ENCODE results near the gene TNFRSF6B.
"Not testable (repeated sequence)": the region's sequence is repeated elsewhere in the genome, so short reads cannot be mapped to it uniquely, and the experiment has no call there.

TNFRSF6B gene

GRCh38 chr20:63667858-63668257 lies 28.6 kb upstream of the TNFRSF6B start:
- DNase-seq (ENCODE audit: extremely low spot score), result no peak
- TF ChIP-seq LEF1 (IDR thresholded peaks at IDR 0.05; ENCODE audit: borderline replicate concordance) (no peak), SP1 (IDR thresholded peaks at IDR 0.05) (no peak), PKNOX1 (IDR thresholded peaks at IDR 0.05) (no peak), NFRKB (IDR thresholded peaks at IDR 0.05) (no peak), HDGF (IDR thresholded peaks at IDR 0.05; ENCODE audit: borderline replicate concordance) (no peak), CTBP1 (IDR thresholded peaks at IDR 0.05; ENCODE audit: borderline replicate concordance) (no peak), BHLHE40 (IDR thresholded peaks at IDR 0.05; ENCODE audit: borderline replicate concordance) (no peak), L3MBTL2 (conservative IDR thresholded peaks at IDR 0.05) (no peak), TARDBP (IDR thresholded peaks at IDR 0.05) (no peak), FOXM1 (IDR thresholded peaks at IDR 0.05; ENCODE audit: borderline replicate concordance) (no peak), ELF4 (IDR thresholded peaks at IDR 0.05) (no peak), FOXA1 (IDR thresholded peaks at IDR 0.05) (no peak), FOXK2 (IDR thresholded peaks at IDR 0.05) (no peak), ZNF384 (IDR thresholded peaks at IDR 0.05) (no peak), SUZ12 (IDR thresholded peaks at IDR 0.05) (no peak), ARNT (IDR thresholded peaks at IDR 0.05) (no peak)
- ChIA-PET CTCF (interaction anchor here (0.6 kb wide), 1 partner anchor 132 kb away, joined by 3 read pairs; no protein-coding TSS in a partner anchor), POLR2A (interaction anchor here (2.2 kb wide), 1 partner anchor 10 kb away, joined by 7 read pairs; the partner anchor contains the start of gene RTEL1)

DNA sequence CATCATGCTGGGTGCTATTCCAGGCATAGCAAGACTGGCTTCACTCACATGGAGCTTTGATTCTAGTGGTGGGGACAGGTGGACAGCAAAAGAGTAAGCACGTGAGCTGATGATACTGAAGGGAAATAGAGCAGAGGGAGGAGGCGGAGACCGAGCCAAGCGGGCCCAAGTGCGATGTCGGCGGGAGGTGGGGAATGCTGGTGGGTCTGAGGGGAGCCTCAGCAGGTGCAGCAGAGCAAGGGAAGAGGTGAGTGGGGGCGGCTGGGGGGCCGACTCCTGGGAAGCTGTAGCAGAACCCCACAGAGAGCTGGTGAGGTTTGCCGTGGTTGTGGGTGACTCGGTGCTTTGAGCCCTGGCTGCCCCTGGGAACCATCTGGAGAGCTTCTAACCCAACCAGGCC lies 28.1 kb upstream of the TNFRSF6B start:
- POLR2A ChIA-PET, result interaction anchor here (2.2 kb wide), 1 partner anchor 10 kb away, joined by 7 read pairs; the partner anchor contains the start of gene RTEL1
- no peak for TF ChIP-seq ZNF384 (IDR thresholded peaks at IDR 0.05)
- TF ChIP-seq L3MBTL2 (conservative IDR thresholded peaks at IDR 0.05), result no peak
- no peak for TF ChIP-seq TARDBP (IDR thresholded peaks at IDR 0.05)
- no peak for TF ChIP-seq SP1 (IDR thresholded peaks at IDR 0.05)
- no peak for TF ChIP-seq HDGF (IDR thresholded peaks at IDR 0.05; ENCODE audit: borderline replicate concordance)
- no peak for TF ChIP-seq ELF4 (IDR thresholded peaks at IDR 0.05)
- TF ChIP-seq PKNOX1 (IDR thresholded peaks at IDR 0.05), result no peak
- TF ChIP-seq FOXM1 (IDR thresholded peaks at IDR 0.05; ENCODE audit: borderline replicate concordance), result no peak
- no peak for TF ChIP-seq ARNT (IDR thresholded peaks at IDR 0.05)
- no peak for TF ChIP-seq CTBP1 (IDR thresholded peaks at IDR 0.05; ENCODE audit: borderline replicate concordance)
- TF ChIP-seq NFRKB (IDR thresholded peaks at IDR 0.05), result no peak
- DNase-seq (ENCODE audit: extremely low spot score), result no peak
- CTCF ChIA-PET, result no interaction called here

DNA sequence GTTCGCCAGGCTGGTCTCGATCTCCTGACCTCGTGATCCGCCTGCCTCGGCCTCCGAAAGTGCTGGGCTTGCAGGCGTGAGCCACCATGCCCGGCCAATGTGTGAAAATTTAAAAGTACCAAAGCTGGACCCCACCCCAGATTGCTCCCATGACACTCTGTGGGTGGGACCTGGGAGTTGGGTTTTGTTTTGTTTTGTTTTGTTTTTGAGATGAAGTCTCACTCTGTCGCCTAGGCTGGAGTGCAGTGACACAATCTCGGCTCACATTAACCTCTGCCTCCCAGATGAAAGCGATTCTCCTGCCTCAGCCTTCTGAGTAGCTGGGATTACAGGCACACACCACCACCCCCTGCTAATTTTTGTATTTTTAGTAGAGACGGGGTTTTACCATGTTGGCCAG lies 24.8 kb upstream of the TNFRSF6B start:
- CTCF ChIA-PET; DNase-seq (ENCODE audit: extremely low spot score): not testable (repeated sequence)
- POLR2A ChIA-PET, result interaction anchor here (0.9 kb wide), 1 partner anchor 14 kb away, joined by 3 read pairs; no protein-coding TSS in a partner anchor

DNA sequence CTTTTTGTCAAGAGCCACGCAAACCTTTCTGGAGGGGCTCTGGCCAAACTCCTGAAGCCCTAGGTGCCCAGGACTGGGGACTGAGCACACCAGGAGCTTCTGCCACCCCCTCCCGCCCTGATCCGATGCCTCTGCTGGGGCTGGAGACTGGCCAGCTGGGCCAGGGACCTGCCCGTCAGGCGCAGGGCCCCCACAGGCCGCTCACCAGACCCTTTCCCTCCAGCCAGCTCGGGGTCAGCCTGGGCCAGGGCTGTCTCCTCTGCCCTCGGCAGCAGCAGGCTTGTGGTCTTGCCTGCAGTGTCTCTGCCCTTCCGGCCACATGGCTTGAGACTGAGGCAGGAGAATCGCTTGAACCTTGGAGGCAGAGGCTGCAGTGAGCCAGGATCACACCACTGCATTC lies 23.8 kb upstream of the TNFRSF6B start:
- DNase-seq (ENCODE audit: extremely low spot score), result no peak
- POLR2A ChIA-PET, result interaction anchor here (0.9 kb wide), 1 partner anchor 15 kb away, joined by 3 read pairs; no protein-coding TSS in a partner anchor
- TF ChIP-seq TARDBP (IDR thresholded peaks at IDR 0.05) (no peak), ELF4 (IDR thresholded peaks at IDR 0.05) (no peak), L3MBTL2 (conservative IDR thresholded peaks at IDR 0.05) (no peak), HDGF (IDR thresholded peaks at IDR 0.05; ENCODE audit: borderline replicate concordance) (no peak), LEF1 (IDR thresholded peaks at IDR 0.05; ENCODE audit: borderline replicate concordance) (no peak), BHLHE40 (IDR thresholded peaks at IDR 0.05; ENCODE audit: borderline replicate concordance) (no peak), CTBP1 (IDR thresholded peaks at IDR 0.05; ENCODE audit: borderline replicate concordance) (no peak), SUZ12 (IDR thresholded peaks at IDR 0.05) (no peak), SP1 (IDR thresholded peaks at IDR 0.05) (no peak), FOXA1 (IDR thresholded peaks at IDR 0.05) (no peak), FOXK2 (IDR thresholded peaks at IDR 0.05) (no peak), FOXM1 (IDR thresholded peaks at IDR 0.05; ENCODE audit: borderline replicate concordance) (no peak), PKNOX1 (IDR thresholded peaks at IDR 0.05) (no peak), ARNT (IDR thresholded peaks at IDR 0.05) (no peak), ZNF384 (IDR thresholded peaks at IDR 0.05) (no peak), NFRKB (IDR thresholded peaks at IDR 0.05) (no peak)
- CTCF ChIA-PET, result no interaction called here

GRCh38 chr20:63673951-63674350 lies 22.5 kb upstream of the TNFRSF6B start:
- no peak for DNase-seq (ENCODE audit: extremely low spot score)
- ChIA-PET POLR2A (no interaction called here), CTCF (no interaction called here)
- TF ChIP-seq PKNOX1 (IDR thresholded peaks at IDR 0.05) (no peak), SUZ12 (IDR thresholded peaks at IDR 0.05) (no peak), FOXK2 (IDR thresholded peaks at IDR 0.05) (no peak), HDGF (IDR thresholded peaks at IDR 0.05; ENCODE audit: borderline replicate concordance) (no peak), L3MBTL2 (conservative IDR thresholded peaks at IDR 0.05) (no peak)

DNA sequence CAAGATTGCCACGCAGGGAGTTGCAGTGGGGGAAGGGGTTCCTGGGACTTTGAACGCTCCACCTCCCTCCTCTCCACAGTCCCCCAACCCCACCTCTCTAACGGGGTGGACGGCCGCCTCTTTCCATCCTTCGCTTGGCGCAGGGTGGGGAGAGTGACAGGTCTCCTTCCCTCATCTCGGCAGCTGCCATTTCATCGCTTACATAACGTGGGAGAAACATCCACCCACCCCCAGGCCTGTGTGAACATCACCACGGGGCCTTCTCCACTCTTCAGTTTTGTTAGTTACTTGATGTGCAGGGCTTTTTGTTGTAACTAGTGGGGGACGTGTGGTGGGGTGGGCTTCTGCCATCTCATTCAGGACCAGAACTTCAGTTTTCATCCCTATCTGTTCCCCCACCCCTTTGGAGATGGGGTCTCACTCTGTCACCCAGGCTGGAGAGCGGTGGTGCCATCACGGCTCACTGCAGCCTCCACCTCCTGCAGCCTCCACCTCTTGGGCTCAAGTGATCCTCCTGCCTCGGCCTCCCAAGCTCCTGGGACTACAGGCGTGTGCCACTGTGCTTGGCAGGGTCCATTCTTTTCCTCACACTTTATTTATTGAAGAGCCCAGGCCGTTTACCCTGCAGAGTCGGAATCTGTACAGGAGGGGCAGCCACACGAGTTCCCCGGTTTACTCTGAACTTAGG lies 20.6 kb upstream of the TNFRSF6B start:
- ChIA-PET CTCF (no interaction called here), POLR2A (interaction anchor here (0.6 kb wide), 1 partner anchor 30 kb away, joined by 3 read pairs; no protein-coding TSS in a partner anchor)
- no peak for DNase-seq (ENCODE audit: extremely low spot score)
- TF ChIP-seq TARDBP (IDR thresholded peaks at IDR 0.05), result no peak
- TF ChIP-seq ZNF384 (IDR thresholded peaks at IDR 0.05), result no peak
- TF ChIP-seq SP1 (IDR thresholded peaks at IDR 0.05), result no peak
- TF ChIP-seq NFRKB (IDR thresholded peaks at IDR 0.05), result no peak
- TF ChIP-seq LEF1 (IDR thresholded peaks at IDR 0.05; ENCODE audit: borderline replicate concordance), result no peak
- no peak for TF ChIP-seq ARNT (IDR thresholded peaks at IDR 0.05)
- TF ChIP-seq L3MBTL2 (conservative IDR thresholded peaks at IDR 0.05), result no peak

All from HEK293T (cell line).